Liver (tissue), 9 donors: ENCODE results near the gene TMEM50B. TPM values are rescaled to one million over a fixed set of nuclear protein-coding genes. Genes with fewer than 3 reads are reported as not detected.
A peak's percentile ranks its signal among the peaks of the same experiment; 100 is the strongest.

Experiments used
- DNase-seq: peaks from one replicate; pipeline ENCODE4 v3.0.0-alpha.2; 2017; ENCODE audit warnings: low spot score
- H3K27ac ChIP-seq, 2 donors: one replicate each; pipeline ENCODE4 v1.7.0; 2013; ENCODE audit warnings: inconsistent platforms in 2 of 2, low read length in 2 of 2, control low read depth in 1 of 2, low read depth in 1 of 2, mild to moderate bottlenecking in 1 of 2
- H3K27me3 ChIP-seq, 4 donors: one replicate each; pipeline versions ENCODE4 v1.6.1 to v1.7.0; 2013; ENCODE audit warnings: low read length in 3 of 4, inconsistent platforms in 1 of 4, mild to moderate bottlenecking in 1 of 4, moderate library complexity in 1 of 4; ENCODE audit not compliant: control insufficient read depth in 4 of 4, insufficient read depth in 4 of 4
- H3K36me3 ChIP-seq, 4 donors: one replicate each; pipeline versions ENCODE4 v1.6.1 to v1.7.0; 2013; ENCODE audit warnings: low read length in 3 of 4, mild to moderate bottlenecking in 3 of 4, low read depth in 1 of 4, moderate library complexity in 1 of 4; ENCODE audit not compliant: control insufficient read depth in 4 of 4, insufficient read depth in 3 of 4
- H3K4me1 ChIP-seq, 4 donors: one replicate each; pipeline versions ENCODE4 v1.6.1 to v1.7.0; 2013; ENCODE audit warnings: low read length in 3 of 4, mild to moderate bottlenecking in 3 of 4, moderate library complexity in 1 of 4; ENCODE audit not compliant: control insufficient read depth in 4 of 4, insufficient read depth in 4 of 4
- H3K4me3 ChIP-seq, 3 donors: one replicate each; pipeline versions ENCODE4 v1.6.1 to v1.7.0; 2013; ENCODE audit warnings: low read length in 3 of 3, control low read depth in 1 of 3, low read depth in 1 of 3, mild to moderate bottlenecking in 1 of 3
- H3K9ac ChIP-seq, 2 donors: one replicate each; pipeline ENCODE4 v1.7.0; 2013; ENCODE audit warnings: low read length in 2 of 2, mild to moderate bottlenecking in 2 of 2, moderate library complexity in 2 of 2, control low read depth in 1 of 2, low read depth in 1 of 2
- H3K9me3 ChIP-seq, 4 donors: one replicate each; pipeline versions ENCODE4 v1.6.1 to v1.7.0; 2013; ENCODE audit warnings: low read length in 3 of 4; ENCODE audit not compliant: control insufficient read depth in 4 of 4
- ATF3 ChIP-seq: IDR thresholded peaks from 2 replicates; pipeline ENCODE4 v1.6.1; 2016; ENCODE audit warnings: antibody characterized with exemption
- EGR1 ChIP-seq, 2 donors: IDR thresholded peaks; 2 replicates each; pipeline ENCODE4 v1.6.1; 2016 to 2018; ENCODE audit warnings: antibody characterized with exemption in 2 of 2, low read depth in 2 of 2
- FOXA2 ChIP-seq: IDR thresholded peaks from 2 replicates; pipeline ENCODE4 v1.6.1; 2016; ENCODE audit warnings: antibody characterized with exemption
- HNF4A ChIP-seq, 2 donors: conservative IDR thresholded peaks; 2 replicates each; pipeline ENCODE4 v1.6.1; 2016; ENCODE audit warnings: antibody characterized with exemption in 2 of 2, mild to moderate bottlenecking in 2 of 2
- HNF4G ChIP-seq: IDR thresholded peaks from 2 replicates; pipeline ENCODE4 v1.6.1; 2016; ENCODE audit warnings: antibody characterized with exemption
- JUND ChIP-seq, 2 donors: IDR thresholded peaks; 2 replicates each; pipeline ENCODE4 v1.6.1; 2016; ENCODE audit warnings: antibody characterized with exemption in 2 of 2
- NR2F2 ChIP-seq: IDR thresholded peaks from 2 replicates; pipeline ENCODE4 v1.6.1; 2016; ENCODE audit warnings: antibody characterized with exemption
- RXRA ChIP-seq, 2 donors: IDR thresholded peaks; 2 replicates each; pipeline ENCODE4 v1.6.1; 2017 to 2018; ENCODE audit warnings: antibody characterized with exemption in 2 of 2, mild to moderate bottlenecking in 1 of 2
- SP1 ChIP-seq: IDR thresholded peaks from 2 replicates; pipeline ENCODE4 v1.6.1; 2018; ENCODE audit warnings: antibody characterized with exemption, mild to moderate bottlenecking
- YY1 ChIP-seq: IDR thresholded peaks from 2 replicates; pipeline ENCODE4 v1.6.1; 2016; ENCODE audit warnings: antibody characterized with exemption, mild to moderate bottlenecking
- ZBTB33 ChIP-seq: IDR thresholded peaks from 2 replicates; pipeline ENCODE4 v1.6.1; 2016; ENCODE audit warnings: antibody characterized with exemption
- WGBS: extraction: QIAGEN DNeasy Blood & Tissue Kit; methylation state at CpG from one replicate; pipeline ENCODE4 v1.1.7; 2013; 5-methylcytosine and 5-hydroxymethylcytosine counted together
- polyA plus RNA-seq, 2 donors: library from polyadenylated mRNA; stranded (reverse) in 1 of 2; unstranded in 1 of 2; fragments of 200-250 nt in 1 of 2; fragments of >200 nt in 1 of 2; fragmentation: Nextera tagmentation in 1 of 2; extraction: Ambion mirVana in 1 of 2; gene quantifications; one replicate each; pipeline versions ENCODE4 v1.2.1 to v1.2.3, GENCODE V29; 2013 to 2015
- total RNA-seq, 2 donors: library from RNA; depleted of rRNA; stranded (reverse); fragments of >200 nt; gene quantifications; one replicate each; pipeline ENCODE4 v1.2.3, GENCODE V29; 2014
- TF ChIP-seq, protein P1 (sequence below): IDR thresholded peaks from 2 replicates; pipeline ENCODE4 v1.6.1; 2016; ENCODE audit warnings: antibody characterized with exemption, mild to moderate bottlenecking
- TF ChIP-seq, protein P2 (sequence below): fragments of 150-350 bp; IDR thresholded peaks from 2 replicates; pipeline ENCODE4 v1.5.1; 2017; ENCODE audit warnings: improper control_type of control experiment, low read depth, low read length; ENCODE audit not compliant: missing input control
- donor health status: healthy.
- donor health status: healthy.
- donor health status: healthy.
- donor health status: healthy.
- donor health status: healthy.

TMEM50B gene
- total and polyA plus RNA-seq, 4 donors = 11.8 to 31.8 (median 29.9) TPM

DNA sequence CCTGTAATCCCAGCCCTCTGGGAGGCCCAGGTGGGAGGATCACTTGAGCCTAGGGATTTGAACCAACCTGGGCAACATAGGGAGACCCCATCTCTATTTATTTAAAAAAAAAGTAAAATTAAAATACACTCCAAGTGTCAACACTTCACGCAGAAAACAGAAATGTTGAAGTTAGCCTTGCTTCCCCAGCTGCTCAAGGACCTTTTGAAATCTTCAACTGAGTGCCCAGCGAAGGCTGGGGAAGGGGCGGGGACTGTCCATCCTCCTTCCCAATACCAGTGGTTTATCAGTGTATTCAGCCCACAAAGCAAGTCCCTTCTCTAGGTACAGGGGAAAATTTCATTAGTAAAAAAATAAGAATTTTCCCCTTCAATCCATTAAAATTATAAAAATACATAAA is 14.0 kb upstream of the TMEM50B start:
- H3K9me3 ChIP-seq = no peaks in the 10 kb centered on the region
- no peak overlapping the region for H3K27ac ChIP-seq
- H3K4me1 ChIP-seq = peaks cover 0 to 11% (median 7%) of the 10 kb centered on the region in 4 donors
- no peak overlapping the region for H3K9ac ChIP-seq
- no peak for TF ChIP-seq SP1
- H3K4me3 ChIP-seq = no peak overlapping the region
- DNase-seq = no peak
- WGBS = 88% methylated on average over 3 of the region's 3 CpGs
- H3K27me3 ChIP-seq = no peaks in the 10 kb centered on the region
- no peaks in the 10 kb centered on the region for H3K36me3 ChIP-seq

DNA sequence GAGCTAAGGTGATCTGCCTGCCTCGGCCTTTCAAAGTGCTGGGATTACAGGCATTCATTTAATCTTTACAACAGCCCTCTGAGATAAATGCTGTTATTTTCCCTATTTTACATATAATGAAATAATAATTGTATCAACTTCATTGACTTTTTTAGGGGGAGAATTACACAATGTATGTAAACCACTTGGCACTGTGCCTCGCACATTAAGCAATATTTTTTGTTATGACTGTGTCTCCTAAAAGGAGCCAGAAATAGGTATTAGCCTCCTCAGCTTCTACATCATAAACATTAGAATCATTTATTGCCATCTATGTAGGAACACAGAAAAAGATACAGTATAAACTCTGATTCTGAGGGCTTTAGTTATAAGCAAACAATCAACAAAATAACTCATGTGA is 12.8 kb upstream of the TMEM50B start:
- no peak for DNase-seq

GRCh38 chr21:33491373-33492102 is 11.8 kb upstream of the TMEM50B start, which contains the start of gene DNAJC28:
DNAJC28 (minus strand) TSS chr21:33491716; CDS start chr21:33489393, 2,323 bp downstream.
- Histone ChIP-seq H3K9ac (peak within 1 kb of the TSS; percentile 42 to 59), H3K27me3 (no peaks in the 10 kb centered on the region), H3K4me1 (peaks cover 0 to 11% (median 7%) of the 10 kb centered on the region in 4 donors), H3K9me3 (no peaks in the 10 kb centered on the region), H3K27ac (peak within 1 kb of the TSS; percentile 3 to 47), H3K4me3 (peak within 1 kb of the TSS; percentile 67 to 98 (median 78)), H3K36me3 (no peaks in the 10 kb centered on the region)
- DNase-seq = peak; percentile 97
- under 1% methylated on average over 52 of the region's 52 CpGs for WGBS
- no peak for TF ChIP-seq FOXA2
- TF ChIP-seq HNF4A (conservative IDR thresholded peaks at IDR 0.05) = peak in 1 of 2 donors; percentile 3
- peak; percentile 16 to 31 for TF ChIP-seq RXRA (IDR thresholded peaks at IDR 0.05)
- TF ChIP-seq, protein P1, sequence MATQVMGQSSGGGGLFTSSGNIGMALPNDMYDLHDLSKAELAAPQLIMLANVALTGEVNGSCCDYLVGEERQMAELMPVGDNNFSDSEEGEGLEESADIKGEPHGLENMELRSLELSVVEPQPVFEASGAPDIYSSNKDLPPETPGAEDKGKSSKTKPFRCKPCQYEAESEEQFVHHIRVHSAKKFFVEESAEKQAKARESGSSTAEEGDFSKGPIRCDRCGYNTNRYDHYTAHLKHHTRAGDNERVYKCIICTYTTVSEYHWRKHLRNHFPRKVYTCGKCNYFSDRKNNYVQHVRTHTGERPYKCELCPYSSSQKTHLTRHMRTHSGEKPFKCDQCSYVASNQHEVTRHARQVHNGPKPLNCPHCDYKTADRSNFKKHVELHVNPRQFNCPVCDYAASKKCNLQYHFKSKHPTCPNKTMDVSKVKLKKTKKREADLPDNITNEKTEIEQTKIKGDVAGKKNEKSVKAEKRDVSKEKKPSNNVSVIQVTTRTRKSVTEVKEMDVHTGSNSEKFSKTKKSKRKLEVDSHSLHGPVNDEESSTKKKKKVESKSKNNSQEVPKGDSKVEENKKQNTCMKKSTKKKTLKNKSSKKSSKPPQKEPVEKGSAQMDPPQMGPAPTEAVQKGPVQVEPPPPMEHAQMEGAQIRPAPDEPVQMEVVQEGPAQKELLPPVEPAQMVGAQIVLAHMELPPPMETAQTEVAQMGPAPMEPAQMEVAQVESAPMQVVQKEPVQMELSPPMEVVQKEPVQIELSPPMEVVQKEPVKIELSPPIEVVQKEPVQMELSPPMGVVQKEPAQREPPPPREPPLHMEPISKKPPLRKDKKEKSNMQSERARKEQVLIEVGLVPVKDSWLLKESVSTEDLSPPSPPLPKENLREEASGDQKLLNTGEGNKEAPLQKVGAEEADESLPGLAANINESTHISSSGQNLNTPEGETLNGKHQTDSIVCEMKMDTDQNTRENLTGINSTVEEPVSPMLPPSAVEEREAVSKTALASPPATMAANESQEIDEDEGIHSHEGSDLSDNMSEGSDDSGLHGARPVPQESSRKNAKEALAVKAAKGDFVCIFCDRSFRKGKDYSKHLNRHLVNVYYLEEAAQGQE = no peak
- TF ChIP-seq ZBTB33 = peak; percentile 24
- no peak for TF ChIP-seq ATF3
- TF ChIP-seq EGR1 (IDR thresholded peaks at IDR 0.05; ENCODE audit: low read depth in 2 of 2) = peak in 1 of 2 donors; percentile 8

More for the DNA sequence above, 12.8 kb upstream of the TMEM50B start:
- H3K9ac ChIP-seq = no peak overlapping the region
- no peak overlapping the region for H3K27ac ChIP-seq
- H3K4me1 ChIP-seq = peaks cover 0 to 11% (median 7%) of the 10 kb centered on the region in 4 donors
- TF ChIP-seq HNF4G (no peak), NR2F2 (no peak), JUND (IDR thresholded peaks at IDR 0.05) (no peak), FOXA2 (no peak), YY1 (no peak)
- TF ChIP-seq, protein P2, sequence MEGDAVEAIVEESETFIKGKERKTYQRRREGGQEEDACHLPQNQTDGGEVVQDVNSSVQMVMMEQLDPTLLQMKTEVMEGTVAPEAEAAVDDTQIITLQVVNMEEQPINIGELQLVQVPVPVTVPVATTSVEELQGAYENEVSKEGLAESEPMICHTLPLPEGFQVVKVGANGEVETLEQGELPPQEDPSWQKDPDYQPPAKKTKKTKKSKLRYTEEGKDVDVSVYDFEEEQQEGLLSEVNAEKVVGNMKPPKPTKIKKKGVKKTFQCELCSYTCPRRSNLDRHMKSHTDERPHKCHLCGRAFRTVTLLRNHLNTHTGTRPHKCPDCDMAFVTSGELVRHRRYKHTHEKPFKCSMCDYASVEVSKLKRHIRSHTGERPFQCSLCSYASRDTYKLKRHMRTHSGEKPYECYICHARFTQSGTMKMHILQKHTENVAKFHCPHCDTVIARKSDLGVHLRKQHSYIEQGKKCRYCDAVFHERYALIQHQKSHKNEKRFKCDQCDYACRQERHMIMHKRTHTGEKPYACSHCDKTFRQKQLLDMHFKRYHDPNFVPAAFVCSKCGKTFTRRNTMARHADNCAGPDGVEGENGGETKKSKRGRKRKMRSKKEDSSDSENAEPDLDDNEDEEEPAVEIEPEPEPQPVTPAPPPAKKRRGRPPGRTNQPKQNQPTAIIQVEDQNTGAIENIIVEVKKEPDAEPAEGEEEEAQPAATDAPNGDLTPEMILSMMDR = no peak
- TF ChIP-seq, protein P1 = no peak
- H3K4me3 ChIP-seq = no peak overlapping the region
- WGBS = 59% methylated on average over 2 of the region's 2 CpGs
- H3K9me3 ChIP-seq = no peaks in the 10 kb centered on the region
- H3K27me3 ChIP-seq = no peaks in the 10 kb centered on the region
- no peaks in the 10 kb centered on the region for H3K36me3 ChIP-seq
